SK-N-MC (cell line): ENCODE data around the gene PSTPIP2.
A peak's percentile ranks its signal among the peaks of the same experiment; 100 is the strongest.

Experiments
- DNase-seq: peaks from one replicate; pipeline ENCODE4 v3.0.0-alpha.2; 2011; ENCODE audit warnings: low read depth, low spot score
- H3K27ac ChIP-seq: fragments of 200-600 bp; sonication (generic); 2 replicates; pipeline ENCODE4 v1.5.1; 2016; ENCODE audit warnings: mixed run types
- H3K36me3 ChIP-seq: fragments of 200-600 bp; sonication (generic); 2 replicates; pipeline ENCODE4 v1.6.1; 2017; ENCODE audit warnings: antibody characterized with exemption, low read length, mixed read lengths; ENCODE audit not compliant: insufficient read depth
- H3K4me3 ChIP-seq: fragments of 200-600 bp; sonication (generic); 2 replicates; pipeline ENCODE4 v1.5.1; 2016
- H3K9ac ChIP-seq: fragments of 200-600 bp; sonication (generic); 2 replicates; pipeline ENCODE4 v1.8.0; 2017; ENCODE audit warnings: mixed run types, mixed read lengths; ENCODE audit not compliant: insufficient read length
- H3K9me3 ChIP-seq: fragments of 200-600 bp; sonication (generic); 2 replicates; pipeline ENCODE4 v1.6.1; 2017; ENCODE audit warnings: low read depth, mild to moderate bottlenecking, antibody characterized with exemption, low read length, moderate library complexity, mixed read lengths
- EZH2 ChIP-seq: fragments of 200-600 bp; sonication (generic); IDR thresholded peaks from one replicate; pipeline ENCODE4 v1.6.1; 2017; ENCODE audit warnings: antibody characterized with exemption
- FOXP2 ChIP-seq: optimal IDR thresholded peaks from 2 replicates; pipeline ENCODE3; 2011; ENCODE audit warnings: mild to moderate bottlenecking, moderate library complexity; ENCODE audit not compliant: insufficient read depth; ENCODE audit errors: extremely low read length, control extremely low read depth
- POLR2AphosphoS5 ChIP-seq: IDR thresholded peaks from 2 replicates; pipeline ENCODE4 v1.6.1; 2012; ENCODE audit warnings: mild to moderate bottlenecking, low read depth, low read length, borderline replicate concordance

The PSTPIP2 gene

GRCh38 chr18:46034230-46034629, 37.8 kb downstream of the PSTPIP2 start:
- no peak for TF ChIP-seq POLR2AphosphoS5
- TF ChIP-seq FOXP2: no peak
- TF ChIP-seq EZH2: no peak
- Histone ChIP-seq H3K4me3 (no peak overlapping the region), H3K9me3 (no peaks in the 10 kb centered on the region), H3K36me3 (no peaks in the 10 kb centered on the region), H3K9ac (no peak overlapping the region), H3K27ac (no peak overlapping the region)
- peak; percentile 67 for DNase-seq

GRCh38 chr18:46031741-46032140, 40.3 kb downstream of the PSTPIP2 start:
- no peak for DNase-seq
- Histone ChIP-seq H3K4me3 (no peak overlapping the region), H3K9ac (no peak overlapping the region), H3K9me3 (no peaks in the 10 kb centered on the region), H3K36me3 (no peaks in the 10 kb centered on the region), H3K27ac (no peak overlapping the region)
- TF ChIP-seq FOXP2 (no peak), POLR2AphosphoS5 (no peak), EZH2 (no peak)

GRCh38 chr18:46028536-46028891, 43.5 kb downstream of the PSTPIP2 start:
- H3K9me3 ChIP-seq: no peaks in the 10 kb centered on the region
- DNase-seq: no peak
- no peaks in the 10 kb centered on the region for H3K36me3 ChIP-seq
- TF ChIP-seq FOXP2 (no peak), EZH2 (no peak), POLR2AphosphoS5 (no peak)
- H3K27ac ChIP-seq: no peak overlapping the region
- peak overlapping the region; percentile 51 for H3K9ac ChIP-seq
- peak overlapping the region; percentile 77 for H3K4me3 ChIP-seq

- H3K9ac ChIP-seq: no peak overlapping the region
- DNase-seq: no peak
- TF ChIP-seq EZH2: no peak
- TF ChIP-seq FOXP2: no peak
- TF ChIP-seq POLR2AphosphoS5: no peak
- H3K36me3 ChIP-seq: no peaks in the 10 kb centered on the region
- H3K27ac ChIP-seq: no peak overlapping the region
- H3K4me3 ChIP-seq: no peak overlapping the region
- H3K9me3 ChIP-seq: no peaks in the 10 kb centered on the region
These were observed 52.1 kb downstream of the PSTPIP2 start for GRCh38 chr18:46019936-46020335.

GRCh38 chr18:46013484-46014189, 58.4 kb downstream of the PSTPIP2 start:
- H3K27ac ChIP-seq: no peak overlapping the region
- H3K4me3 ChIP-seq: no peak overlapping the region
- DNase-seq: no peak
- H3K9ac ChIP-seq: no peak overlapping the region
- no peaks in the 10 kb centered on the region for H3K36me3 ChIP-seq
- TF ChIP-seq FOXP2 (no peak), EZH2 (no peak), POLR2AphosphoS5 (no peak)
- no peaks in the 10 kb centered on the region for H3K9me3 ChIP-seq

GRCh38 chr18:46010676-46011075, 61.4 kb downstream of the PSTPIP2 start:
- DNase-seq: no peak

GRCh38 chr18:46010050-46010449, 62.0 kb downstream of the PSTPIP2 start:
- H3K9ac ChIP-seq: no peak overlapping the region
- DNase-seq: no peak
- TF ChIP-seq POLR2AphosphoS5: no peak
- TF ChIP-seq FOXP2: no peak
- no peak for TF ChIP-seq EZH2
- H3K4me3 ChIP-seq: no peak overlapping the region
- H3K36me3 ChIP-seq: no peaks in the 10 kb centered on the region
- H3K27ac ChIP-seq: no peak overlapping the region
- no peaks in the 10 kb centered on the region for H3K9me3 ChIP-seq

More at GRCh38 chr18:46010676-46011075, 61.4 kb downstream of the PSTPIP2 start:
- Histone ChIP-seq H3K27ac (no peak overlapping the region), H3K9ac (no peak overlapping the region), H3K4me3 (no peak overlapping the region), H3K9me3 (no peaks in the 10 kb centered on the region), H3K36me3 (no peaks in the 10 kb centered on the region)
- no peak for TF ChIP-seq FOXP2
- no peak for TF ChIP-seq EZH2
- no peak for TF ChIP-seq POLR2AphosphoS5

GRCh38 chr18:46009125-46009840, 62.8 kb downstream of the PSTPIP2 start:
- H3K9ac ChIP-seq: no peak overlapping the region
- H3K4me3 ChIP-seq: no peak overlapping the region
- TF ChIP-seq EZH2 (no peak), FOXP2 (no peak), POLR2AphosphoS5 (no peak)
- H3K36me3 ChIP-seq: no peaks in the 10 kb centered on the region
- H3K9me3 ChIP-seq: no peaks in the 10 kb centered on the region
- no peak for DNase-seq
- no peak overlapping the region for H3K27ac ChIP-seq
